ENCODE results near the gene AK9.

DNA sequence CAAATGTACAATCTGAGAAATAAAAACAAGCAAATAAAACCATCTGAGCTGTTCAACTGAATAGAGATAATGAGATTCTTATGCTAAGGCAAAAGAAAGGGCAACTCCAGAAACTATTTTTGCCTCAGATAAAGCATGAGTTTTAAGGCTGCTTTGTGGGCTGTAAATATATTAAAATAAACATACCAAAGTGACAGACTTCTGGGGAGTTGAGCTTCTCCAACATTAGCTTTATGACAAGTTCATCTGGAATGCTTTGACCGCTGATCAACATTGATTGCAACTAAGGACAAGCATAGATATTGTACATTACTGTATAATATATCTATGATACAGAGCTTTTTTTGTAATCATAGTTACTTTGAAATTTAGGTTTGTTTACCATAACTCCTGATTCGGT is 19.3 kb downstream of the AK9 start:
- TF ChIP-seq, protein P1, sequence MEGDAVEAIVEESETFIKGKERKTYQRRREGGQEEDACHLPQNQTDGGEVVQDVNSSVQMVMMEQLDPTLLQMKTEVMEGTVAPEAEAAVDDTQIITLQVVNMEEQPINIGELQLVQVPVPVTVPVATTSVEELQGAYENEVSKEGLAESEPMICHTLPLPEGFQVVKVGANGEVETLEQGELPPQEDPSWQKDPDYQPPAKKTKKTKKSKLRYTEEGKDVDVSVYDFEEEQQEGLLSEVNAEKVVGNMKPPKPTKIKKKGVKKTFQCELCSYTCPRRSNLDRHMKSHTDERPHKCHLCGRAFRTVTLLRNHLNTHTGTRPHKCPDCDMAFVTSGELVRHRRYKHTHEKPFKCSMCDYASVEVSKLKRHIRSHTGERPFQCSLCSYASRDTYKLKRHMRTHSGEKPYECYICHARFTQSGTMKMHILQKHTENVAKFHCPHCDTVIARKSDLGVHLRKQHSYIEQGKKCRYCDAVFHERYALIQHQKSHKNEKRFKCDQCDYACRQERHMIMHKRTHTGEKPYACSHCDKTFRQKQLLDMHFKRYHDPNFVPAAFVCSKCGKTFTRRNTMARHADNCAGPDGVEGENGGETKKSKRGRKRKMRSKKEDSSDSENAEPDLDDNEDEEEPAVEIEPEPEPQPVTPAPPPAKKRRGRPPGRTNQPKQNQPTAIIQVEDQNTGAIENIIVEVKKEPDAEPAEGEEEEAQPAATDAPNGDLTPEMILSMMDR (conservative IDR thresholded peaks at IDR 0.05; ENCODE audit: low read length): no peak
- no peak for TF ChIP-seq EZH2phosphoT487 (IDR thresholded peaks at IDR 0.05; ENCODE audit: borderline replicate concordance)
